DND-41 (cell line): ENCODE results near the gene GDF11.

ENCODE experiments used
- CTCF ChIP-seq: IDR thresholded peaks from 2 replicates; pipeline ENCODE4 v1.5.1; 2012; ENCODE audit warnings: borderline replicate concordance, low read length, moderate library complexity, mild to moderate bottlenecking; ENCODE audit not compliant: poor library complexity, severe bottlenecking; ENCODE audit errors: extremely low read depth
- EZH2 ChIP-seq: IDR thresholded peaks from 3 replicates; pipeline ENCODE4 v1.6.1; 2012; ENCODE audit warnings: borderline replicate concordance, low read depth, mild to moderate bottlenecking, moderate library complexity, low read length, inconsistent platforms; ENCODE audit not compliant: severe bottlenecking

DNA sequence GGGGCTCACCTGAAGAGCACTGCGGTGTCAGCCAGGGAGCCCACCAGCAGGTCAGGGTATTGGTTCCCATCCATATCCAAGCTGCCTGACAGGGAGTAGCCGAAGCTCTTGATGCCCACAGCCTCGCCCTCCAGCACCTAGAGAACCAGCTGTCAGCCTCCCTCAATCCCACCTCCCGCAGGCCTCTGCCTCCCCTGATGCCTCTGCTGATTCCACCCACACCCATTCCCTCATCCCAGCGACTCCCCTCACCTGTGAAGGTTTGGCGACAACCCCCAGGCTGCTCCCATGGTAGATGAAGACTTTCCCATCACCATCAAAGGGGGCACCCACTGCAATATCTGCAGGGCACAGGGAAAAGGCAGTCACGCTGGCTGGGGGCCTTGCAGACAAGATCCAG is 45.2 kb upstream of the GDF11 start:
- no peak for TF ChIP-seq CTCF
- TF ChIP-seq EZH2: no peak
